Fibroblast of lung (primary cell): Measurements from ENCODE around the gene TNFAIP8L1. TPM values are rescaled to one million over a fixed set of nuclear protein-coding genes. Genes with fewer than 3 reads are reported as not detected.
"Not testable (repeated sequence)": the region's sequence is repeated elsewhere in the genome, so short reads cannot be mapped to it uniquely, and the experiment has no call there.

Experiments used
- DNase-seq, 2 donors: peaks; one replicate each; pipeline versions ENCODE4 v3.0.0 to v3.0.0-alpha.2; 2010; ENCODE audit warnings: low read depth in 2 of 2
- H2AFZ ChIP-seq: 2 replicates; pipeline ENCODE4 v1.5.1; 2012; ENCODE audit warnings: low read length, control low read depth, inconsistent platforms
- H3K27ac ChIP-seq: 2 replicates; pipeline ENCODE4 v1.5.1; 2011; ENCODE audit warnings: low read length, control low read depth; ENCODE audit not compliant: insufficient read depth
- H3K27me3 ChIP-seq: 2 replicates; pipeline ENCODE4 v1.5.1; 2011; ENCODE audit warnings: mild to moderate bottlenecking, low read length; ENCODE audit not compliant: control insufficient read depth, insufficient read depth
- H3K36me3 ChIP-seq: 2 replicates; pipeline ENCODE4 v1.5.1; 2011; ENCODE audit warnings: low read length; ENCODE audit not compliant: control insufficient read depth, insufficient read depth
- H3K4me1 ChIP-seq: 2 replicates; pipeline ENCODE4 v1.5.1; 2011; ENCODE audit warnings: low read length; ENCODE audit not compliant: control insufficient read depth, insufficient read depth; ENCODE audit errors: extremely low read depth
- H3K4me2 ChIP-seq: 2 replicates; pipeline ENCODE4 v1.5.1; 2011; ENCODE audit warnings: low read length, control low read depth; ENCODE audit not compliant: insufficient read depth; ENCODE audit errors: extremely low read depth
- H3K4me3 ChIP-seq, 4 experiments: fragments of 200-600 bp in 1 of 4; sonication (generic) in 1 of 4; replicated peaks in 1 of 4; 2 replicates each; pipeline ENCODE4 v1.5.1; 2011 to 2016; ENCODE audit warnings: low read length in 4 of 4, low read depth in 3 of 4, mild to moderate bottlenecking in 3 of 4, control low read depth in 2 of 4, inconsistent platforms in 1 of 4, mixed read lengths in 1 of 4; ENCODE audit not compliant: insufficient read depth in 1 of 4; ENCODE audit errors: control extremely low read depth in 1 of 4
- H3K79me2 ChIP-seq: 2 replicates; pipeline ENCODE4 v1.5.1; 2012; ENCODE audit warnings: mild to moderate bottlenecking, low read length, inconsistent platforms; ENCODE audit not compliant: control insufficient read depth, insufficient read depth
- H3K9ac ChIP-seq: 2 replicates; pipeline ENCODE4 v1.5.1; 2011; ENCODE audit warnings: mild to moderate bottlenecking, low read length, control low read depth; ENCODE audit not compliant: insufficient read depth
- H3K9me3 ChIP-seq: 2 replicates; pipeline ENCODE4 v1.5.1; 2012; ENCODE audit warnings: low read depth, low read length; ENCODE audit not compliant: control insufficient read depth, insufficient read depth
- H4K20me1 ChIP-seq: 2 replicates; pipeline ENCODE4 v1.5.1; 2011; ENCODE audit warnings: low read length; ENCODE audit not compliant: control insufficient read depth, insufficient read depth; ENCODE audit errors: extremely low read depth
- EZH2 ChIP-seq: IDR thresholded peaks from 2 replicates; pipeline ENCODE4 v1.5.1; 2012; ENCODE audit warnings: low read length, control low read depth, mild to moderate bottlenecking; ENCODE audit errors: missing control alignments
- polyA plus RNA-seq, 2 donors: library from polyadenylated mRNA; depleted of rRNA in 1 of 2; stranded (reverse) in 1 of 2; unstranded in 1 of 2; fragments of >200 nt; gene quantifications; 2 replicates each; pipeline ENCODE4 v1.2.1, GENCODE V29; 2011 to 2012; ENCODE audit warnings: missing spikeins in 1 of 2
- total RNA-seq: library from RNA; depleted of rRNA; stranded (reverse); fragments of >200 nt; gene quantifications from 2 replicates; pipeline ENCODE4 v1.2.1, GENCODE V29; 2014
- TF ChIP-seq, protein P1 (sequence below), 2 donors: IDR thresholded peaks in 1 of 2; conservative IDR thresholded peaks in 1 of 2; 1 replicate in 1 of 2; 2 replicates in 1 of 2; pipeline ENCODE4 v1.5.1; 2011 to 2012; ENCODE audit warnings: low read length in 2 of 2, control low read depth in 1 of 2, inconsistent platforms in 1 of 2, low read depth in 1 of 2, mild to moderate bottlenecking in 1 of 2

The TNFAIP8L1 gene
- total and polyA plus RNA-seq, 2 donors (not counting 1 experiment from before 2014, with no cell fraction given), result 2.3 to 4.0 TPM

DNA sequence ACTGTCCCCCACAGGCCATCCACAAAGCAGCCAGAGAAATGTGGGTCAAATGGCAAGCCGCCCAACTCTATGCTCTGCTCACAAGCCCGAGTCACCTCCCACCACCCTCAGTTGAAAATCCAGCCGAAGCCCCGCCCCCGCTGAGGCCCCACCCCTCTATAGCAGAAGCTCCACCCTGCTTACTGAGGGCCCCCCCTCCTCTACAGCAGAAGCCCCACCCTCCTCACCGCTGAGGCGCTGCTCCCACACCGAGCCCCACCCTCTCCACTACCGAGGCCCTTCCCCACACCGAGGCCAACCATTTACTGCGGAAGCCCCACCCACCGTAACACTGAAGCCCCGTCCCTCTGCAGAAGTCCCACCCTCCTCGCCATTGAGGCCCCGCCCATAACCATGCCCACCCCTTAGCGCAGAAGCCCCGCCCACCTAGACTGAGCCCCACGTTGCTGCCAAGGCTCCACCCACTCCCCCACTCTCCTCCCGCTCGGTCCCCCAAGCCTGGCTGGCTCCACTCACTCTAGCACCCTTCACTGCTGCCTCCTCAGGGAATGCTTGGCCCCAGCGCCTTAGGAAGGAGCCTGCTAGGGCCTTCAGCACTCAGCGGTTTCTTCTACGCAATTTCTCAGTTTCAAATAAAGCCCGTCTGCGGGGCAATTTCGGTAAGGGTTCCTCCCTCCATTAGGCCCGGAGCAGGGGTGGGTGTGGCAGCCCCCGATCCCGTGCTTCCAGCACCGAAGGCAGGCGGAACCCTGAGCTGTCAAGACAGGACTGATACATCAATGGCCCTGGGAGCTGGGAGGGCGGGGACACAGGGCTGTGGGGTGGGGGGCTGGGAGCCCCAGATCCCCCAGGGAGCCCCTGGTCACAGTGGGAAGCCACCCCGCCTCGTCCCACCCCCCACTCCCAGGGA, 39.8 kb downstream of the TNFAIP8L1 start:
- no peaks in the 10 kb centered on the region for H3K79me2 ChIP-seq
- H4K20me1 ChIP-seq, result no peaks in the 10 kb centered on the region
- no peaks in the 10 kb centered on the region for H3K9me3 ChIP-seq
- H3K36me3 ChIP-seq, result peaks cover 20% of the 10 kb centered on the region
- H3K27ac ChIP-seq, result no peak overlapping the region
- no peak for TF ChIP-seq EZH2
- TF ChIP-seq, protein P1, sequence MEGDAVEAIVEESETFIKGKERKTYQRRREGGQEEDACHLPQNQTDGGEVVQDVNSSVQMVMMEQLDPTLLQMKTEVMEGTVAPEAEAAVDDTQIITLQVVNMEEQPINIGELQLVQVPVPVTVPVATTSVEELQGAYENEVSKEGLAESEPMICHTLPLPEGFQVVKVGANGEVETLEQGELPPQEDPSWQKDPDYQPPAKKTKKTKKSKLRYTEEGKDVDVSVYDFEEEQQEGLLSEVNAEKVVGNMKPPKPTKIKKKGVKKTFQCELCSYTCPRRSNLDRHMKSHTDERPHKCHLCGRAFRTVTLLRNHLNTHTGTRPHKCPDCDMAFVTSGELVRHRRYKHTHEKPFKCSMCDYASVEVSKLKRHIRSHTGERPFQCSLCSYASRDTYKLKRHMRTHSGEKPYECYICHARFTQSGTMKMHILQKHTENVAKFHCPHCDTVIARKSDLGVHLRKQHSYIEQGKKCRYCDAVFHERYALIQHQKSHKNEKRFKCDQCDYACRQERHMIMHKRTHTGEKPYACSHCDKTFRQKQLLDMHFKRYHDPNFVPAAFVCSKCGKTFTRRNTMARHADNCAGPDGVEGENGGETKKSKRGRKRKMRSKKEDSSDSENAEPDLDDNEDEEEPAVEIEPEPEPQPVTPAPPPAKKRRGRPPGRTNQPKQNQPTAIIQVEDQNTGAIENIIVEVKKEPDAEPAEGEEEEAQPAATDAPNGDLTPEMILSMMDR (conservative IDR thresholded peaks at IDR 0.05 in 1 of 2, IDR thresholded peaks at IDR 0.05 in 1 of 2; ENCODE audit: low read depth in 1 of 2, low read length in 2 of 2), result no peak
- H3K4me3 ChIP-seq, result no peak overlapping the region
- no peak overlapping the region for H2AFZ ChIP-seq
- H3K4me1 ChIP-seq, result no peaks in the 10 kb centered on the region
- DNase-seq, result peak; percentile 23 to 33
- no peaks in the 10 kb centered on the region for H3K27me3 ChIP-seq
- H3K4me2 ChIP-seq, result no peak overlapping the region
- H3K9ac ChIP-seq, result no peak overlapping the region

DNA sequence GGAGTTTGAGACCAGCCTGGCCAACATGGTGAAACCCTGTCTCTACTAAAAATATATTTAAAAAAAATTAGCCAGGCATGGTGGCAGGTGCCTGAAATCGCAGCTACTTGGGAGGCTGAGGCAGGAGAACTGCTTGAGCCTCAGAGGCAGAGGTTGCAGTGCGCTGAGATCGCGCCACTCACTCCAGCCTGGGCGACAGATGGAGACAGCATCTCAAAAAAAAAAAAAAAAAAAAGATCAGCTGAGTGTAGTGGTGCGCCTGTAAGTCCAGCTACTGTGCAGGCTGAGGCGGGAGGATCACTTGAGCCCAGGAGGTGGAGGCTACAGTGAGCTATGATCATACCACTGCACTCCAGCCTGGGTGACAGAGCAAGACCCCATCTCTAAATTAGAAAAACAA, 40.7 kb downstream of the TNFAIP8L1 start:
- H3K36me3 ChIP-seq, result peaks cover 22% of the 10 kb centered on the region
- H3K4me3 ChIP-seq, H3K9me3 ChIP-seq, DNase-seq, H3K79me2 ChIP-seq, H4K20me1 ChIP-seq, H2AFZ ChIP-seq, H3K27ac ChIP-seq, H3K9ac ChIP-seq, H3K4me1 ChIP-seq, H3K27me3 ChIP-seq, H3K4me2 ChIP-seq: not testable (repeated sequence)

DNA sequence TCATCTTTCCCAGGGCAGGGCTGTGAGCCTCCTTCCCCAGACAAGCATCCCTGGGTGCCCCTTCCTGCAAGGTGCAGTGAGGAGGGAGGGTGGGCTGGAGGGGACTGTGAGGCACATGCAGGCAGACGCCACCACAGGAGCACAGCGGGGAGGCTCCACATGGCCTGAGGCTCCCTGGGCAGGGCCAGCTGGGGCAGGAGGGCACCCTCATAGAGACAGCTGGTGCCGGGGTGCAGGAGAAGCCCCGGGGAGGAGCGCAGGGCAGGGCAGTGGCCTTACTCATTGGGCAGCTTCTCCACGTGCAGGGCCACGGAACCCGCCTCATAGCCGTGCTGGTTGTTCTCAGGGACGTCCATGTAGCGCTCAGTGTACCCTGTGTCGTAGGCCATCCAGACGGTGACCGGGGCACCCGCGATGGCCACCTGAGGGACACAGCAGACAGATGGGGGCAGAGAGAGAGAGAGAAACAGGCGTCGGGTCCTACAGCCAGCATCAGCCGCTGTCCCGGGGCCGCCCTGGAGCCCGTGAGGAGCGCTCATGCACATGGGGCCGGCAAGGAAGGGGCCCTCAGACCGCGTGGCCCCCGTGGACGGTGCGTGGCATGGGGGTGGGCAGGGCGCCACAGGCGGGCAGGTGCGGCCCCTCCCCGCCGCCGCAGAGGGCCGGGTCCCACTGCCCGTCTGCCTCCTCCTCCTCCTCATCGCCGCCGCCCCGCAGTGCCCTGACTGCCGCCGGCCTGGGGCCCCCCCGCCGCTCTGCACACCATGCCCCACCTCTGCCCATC, 43.3 kb downstream of the TNFAIP8L1 start:
- H3K4me3 ChIP-seq, result no peak overlapping the region
- no peak overlapping the region for H2AFZ ChIP-seq
- TF ChIP-seq, protein P1 (conservative IDR thresholded peaks at IDR 0.05 in 1 of 2, IDR thresholded peaks at IDR 0.05 in 1 of 2; ENCODE audit: low read depth in 1 of 2, low read length in 2 of 2), result no peak
- TF ChIP-seq EZH2, result no peak
- no peaks in the 10 kb centered on the region for H3K9me3 ChIP-seq
- H4K20me1 ChIP-seq, result no peaks in the 10 kb centered on the region
- H3K4me2 ChIP-seq, result no peak overlapping the region
- H3K27ac ChIP-seq, result no peak overlapping the region
- peaks cover 24% of the 10 kb centered on the region for H3K36me3 ChIP-seq
- no peak for DNase-seq
- H3K79me2 ChIP-seq, result no peaks in the 10 kb centered on the region
- H3K27me3 ChIP-seq, result no peaks in the 10 kb centered on the region
- no peak overlapping the region for H3K9ac ChIP-seq
- H3K4me1 ChIP-seq, result no peaks in the 10 kb centered on the region
